ENCODE results near the gene TMEM169. TPM values are rescaled to one million over a fixed set of nuclear protein-coding genes. Genes with fewer than 3 reads are reported as not detected.
A peak's percentile ranks its signal among the peaks of the same experiment; 100 is the strongest.

Gene TMEM169
- total RNA-seq, 1 donor from 2014 or later, result 20.1 TPM

- DNase-seq (ENCODE audit: low read depth), result peak; percentile 85
- Histone ChIP-seq H4K20me1 (ENCODE audit: insufficient read depth, low read length) (peaks cover 30% of the 10 kb centered on the region), H3K9me3 (ENCODE audit: insufficient read depth, low read depth, low read length) (no peaks in the 10 kb centered on the region), H3K4me3 (ENCODE audit: insufficient read depth, low read depth, low read length) (peak within 1 kb of the TSS; percentile 99), H3K27ac (ENCODE audit: low read depth, low read length) (peak within 1 kb of the TSS; percentile 94), H3K27me3 (ENCODE audit: insufficient read depth, low read length) (no peaks in the 10 kb centered on the region), H2AFZ (ENCODE audit: low read depth, low read length) (peak within 1 kb of the TSS; percentile 86), H3K4me2 (ENCODE audit: low read length) (peak within 1 kb of the TSS; percentile 87), H3K9ac (ENCODE audit: low read length) (peak within 1 kb of the TSS; percentile 99), H3K4me1 (ENCODE audit: insufficient read depth, low read length) (peaks cover 20% of the 10 kb centered on the region), H3K36me3 (ENCODE audit: insufficient read depth, low read length) (peaks cover 25% of the 10 kb centered on the region), H3K79me2 (ENCODE audit: insufficient read depth, low read length) (peaks cover 45% of the 10 kb centered on the region)
- Mint-ChIP-seq H3K27ac (ENCODE audit: unreplicated experiment) (peak within 1 kb of the TSS; percentile 99), H3K4me1 (ENCODE audit: low read depth, unreplicated experiment) (peaks cover 40% of the 10 kb centered on the region), H3K36me3 (ENCODE audit: low read depth, unreplicated experiment) (peaks cover 4% of the 10 kb centered on the region), H3K27me3 (ENCODE audit: low read depth, unreplicated experiment) (no peaks in the 10 kb centered on the region), H3K9me3 (ENCODE audit: unreplicated experiment) (no peaks in the 10 kb centered on the region), H3K4me3 (ENCODE audit: unreplicated experiment) (peak within 1 kb of the TSS; percentile 99)
- peak; percentile 17 for FAIRE-seq
- TF ChIP-seq CTCF (IDR thresholded peaks at IDR 0.05; ENCODE audit: insufficient read depth, low read depth, low read length) (no peak), EZH2 (IDR thresholded peaks at IDR 0.05; ENCODE audit: insufficient read depth, low read length) (no peak)
Measured at GRCh38 chr2:216108967-216109921, 27.5 kb downstream of the TMEM169 start, which contains the start of gene XRCC5. XRCC5 (plus strand) TSS chr2:216109348; CDS start chr2:216109437, 89 bp downstream.

- Histone ChIP-seq H3K27me3 (ENCODE audit: insufficient read depth, low read length) (no peaks in the 10 kb centered on the region), H3K4me3 (ENCODE audit: insufficient read depth, low read depth, low read length) (peak overlapping the region; percentile 99), H3K36me3 (ENCODE audit: insufficient read depth, low read length) (peaks cover 28% of the 10 kb centered on the region), H2AFZ (ENCODE audit: low read depth, low read length) (no peak overlapping the region), H3K9me3 (ENCODE audit: insufficient read depth, low read depth, low read length) (no peaks in the 10 kb centered on the region), H3K27ac (ENCODE audit: low read depth, low read length) (peak overlapping the region; percentile 94), H4K20me1 (ENCODE audit: insufficient read depth, low read length) (peaks cover 32% of the 10 kb centered on the region), H3K4me1 (ENCODE audit: insufficient read depth, low read length) (peaks cover 22% of the 10 kb centered on the region), H3K79me2 (ENCODE audit: insufficient read depth, low read length) (peaks cover 48% of the 10 kb centered on the region), H3K4me2 (ENCODE audit: low read length) (peak overlapping the region; percentile 87), H3K9ac (ENCODE audit: low read length) (peak overlapping the region; percentile 99)
- no peaks in the 10 kb centered on the region for H3K9me3 Mint-ChIP-seq (ENCODE audit: unreplicated experiment)
- DNase-seq (ENCODE audit: low read depth) (peak; percentile 33), FAIRE-seq (no peak)
- TF ChIP-seq EZH2 (IDR thresholded peaks at IDR 0.05; ENCODE audit: insufficient read depth, low read length), result no peak
- TF ChIP-seq CTCF (IDR thresholded peaks at IDR 0.05; ENCODE audit: insufficient read depth, low read depth, low read length), result peak; percentile 46
- no peaks in the 10 kb centered on the region for H3K27me3 Mint-ChIP-seq (ENCODE audit: low read depth, unreplicated experiment)
- peaks cover 6% of the 10 kb centered on the region for H3K36me3 Mint-ChIP-seq (ENCODE audit: low read depth, unreplicated experiment)
- H3K4me1 Mint-ChIP-seq (ENCODE audit: low read depth, unreplicated experiment), result peaks cover 45% of the 10 kb centered on the region
- peak overlapping the region; percentile 99 for H3K27ac Mint-ChIP-seq (ENCODE audit: unreplicated experiment)
- H3K4me3 Mint-ChIP-seq (ENCODE audit: unreplicated experiment), result peak overlapping the region; percentile 99
Measured at GRCh38 chr2:216109962-216110614, 28.4 kb downstream of the TMEM169 start.
